ENCODE results near the gene LDB2. TPM values are rescaled to one million over a fixed set of nuclear protein-coding genes. Genes with fewer than 3 reads are reported as not detected.

The LDB2 gene
- total and polyA plus RNA-seq, 7 donors: 7.0 to 18.9 (median 10.1) TPM

DNA sequence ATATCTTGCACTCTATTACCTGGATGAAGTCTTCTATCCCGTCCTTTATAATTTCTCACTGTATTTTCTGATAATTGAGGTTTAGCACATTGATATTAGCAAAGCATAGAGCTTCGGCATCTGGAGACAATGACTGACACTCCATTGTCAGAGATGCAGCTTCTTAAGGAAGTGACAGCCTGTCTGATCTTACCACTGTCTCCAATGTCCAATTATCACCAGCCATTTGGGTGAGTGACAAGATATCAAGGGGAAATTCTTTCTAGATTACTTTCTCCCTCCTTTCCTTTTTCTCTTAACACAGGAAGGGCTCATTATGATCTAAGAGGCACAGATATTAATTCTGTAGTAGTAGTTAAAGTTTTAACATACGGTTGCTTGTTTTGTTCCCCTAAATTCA, 86.4 kb downstream of the LDB2 start:
- ATAC-seq: no peak
- no peaks in the 10 kb centered on the region for H3K4me1 ChIP-seq

DNA sequence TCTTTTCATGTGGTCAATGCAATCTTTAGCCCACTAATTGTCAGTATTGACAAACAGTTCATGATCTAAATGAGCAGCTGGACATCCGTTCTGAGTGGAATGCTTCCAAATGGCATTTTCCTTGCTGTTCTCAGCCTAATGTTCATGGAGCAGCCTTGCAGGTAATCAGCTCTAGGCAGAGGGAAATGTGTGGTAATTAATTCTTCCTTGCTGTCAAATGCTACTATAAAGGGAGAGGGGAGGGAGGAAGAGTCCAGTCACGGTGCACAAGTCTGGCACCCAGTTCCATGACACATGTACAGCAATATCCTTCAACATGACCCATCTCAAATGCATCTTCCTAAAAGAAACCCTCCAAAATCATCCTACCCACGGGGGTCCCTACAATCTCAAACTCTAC, 88.5 kb downstream of the LDB2 start:
- DNase-seq (no peak), ATAC-seq (no peak)
- H3K27me3 ChIP-seq (ENCODE audit: insufficient read depth in 3 of 3, low read length in 2 of 3): no peaks in the 10 kb centered on the region
- H3K27ac ChIP-seq: no peak overlapping the region
- no peaks in the 10 kb centered on the region for H3K4me1 ChIP-seq
- no peaks in the 10 kb centered on the region for H3K9me3 ChIP-seq
- H3K36me3 ChIP-seq (ENCODE audit: insufficient read depth in 1 of 2, low read depth in 1 of 2): no peaks in the 10 kb centered on the region
- no peak overlapping the region for H3K4me3 ChIP-seq
- intact Hi-C loops (cut with DNase I): no loop called here
- 37 to 48% (median 43%) methylated on average over 3 of the region's 3 CpGs for WGBS, 3 donors
- TF ChIP-seq, protein P1, sequence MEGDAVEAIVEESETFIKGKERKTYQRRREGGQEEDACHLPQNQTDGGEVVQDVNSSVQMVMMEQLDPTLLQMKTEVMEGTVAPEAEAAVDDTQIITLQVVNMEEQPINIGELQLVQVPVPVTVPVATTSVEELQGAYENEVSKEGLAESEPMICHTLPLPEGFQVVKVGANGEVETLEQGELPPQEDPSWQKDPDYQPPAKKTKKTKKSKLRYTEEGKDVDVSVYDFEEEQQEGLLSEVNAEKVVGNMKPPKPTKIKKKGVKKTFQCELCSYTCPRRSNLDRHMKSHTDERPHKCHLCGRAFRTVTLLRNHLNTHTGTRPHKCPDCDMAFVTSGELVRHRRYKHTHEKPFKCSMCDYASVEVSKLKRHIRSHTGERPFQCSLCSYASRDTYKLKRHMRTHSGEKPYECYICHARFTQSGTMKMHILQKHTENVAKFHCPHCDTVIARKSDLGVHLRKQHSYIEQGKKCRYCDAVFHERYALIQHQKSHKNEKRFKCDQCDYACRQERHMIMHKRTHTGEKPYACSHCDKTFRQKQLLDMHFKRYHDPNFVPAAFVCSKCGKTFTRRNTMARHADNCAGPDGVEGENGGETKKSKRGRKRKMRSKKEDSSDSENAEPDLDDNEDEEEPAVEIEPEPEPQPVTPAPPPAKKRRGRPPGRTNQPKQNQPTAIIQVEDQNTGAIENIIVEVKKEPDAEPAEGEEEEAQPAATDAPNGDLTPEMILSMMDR (IDR thresholded peaks at IDR 0.05): no peak

More for the DNA sequence above, 86.4 kb downstream of the LDB2 start:
- H3K9me3 ChIP-seq: no peaks in the 10 kb centered on the region
- intact Hi-C loops (cut with DNase I): no loop called here
- TF ChIP-seq, protein P1 (IDR thresholded peaks at IDR 0.05): no peak
- no peak overlapping the region for H3K27ac ChIP-seq
- H3K27me3 ChIP-seq (ENCODE audit: insufficient read depth in 3 of 3, low read length in 2 of 3): no peaks in the 10 kb centered on the region
- no peak for DNase-seq
- no peaks in the 10 kb centered on the region for H3K36me3 ChIP-seq (ENCODE audit: insufficient read depth in 1 of 2, low read depth in 1 of 2)
- no peak overlapping the region for H3K4me3 ChIP-seq
- WGBS, 3 donors: 73 to 81% (median 80%) methylated on average over 3 of the region's 3 CpGs

DNA sequence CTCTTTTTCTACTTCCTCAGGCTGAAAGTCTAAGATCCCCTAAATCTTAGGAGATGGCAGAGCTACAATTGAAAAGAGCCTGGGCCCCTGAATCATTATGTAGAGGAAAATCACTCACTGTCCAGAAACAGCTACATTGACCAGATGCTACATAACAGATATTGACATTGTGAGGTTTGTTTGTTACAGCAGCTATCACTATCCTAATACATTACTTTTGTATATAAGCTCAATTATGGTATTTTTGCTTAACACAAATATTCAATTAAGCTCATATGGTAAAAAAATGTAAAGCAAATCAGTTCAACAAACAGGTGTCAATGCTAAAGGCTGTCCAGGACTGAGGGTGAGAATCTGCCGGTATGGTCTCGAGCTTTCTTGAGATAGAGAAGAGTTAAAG, 89.4 kb downstream of the LDB2 start:
- H3K27me3 ChIP-seq (ENCODE audit: insufficient read depth in 3 of 3, low read length in 2 of 3): no peaks in the 10 kb centered on the region
- no peak overlapping the region for H3K4me3 ChIP-seq
- no peak overlapping the region for H3K27ac ChIP-seq
- no peaks in the 10 kb centered on the region for H3K4me1 ChIP-seq
- DNase-seq (no peak), ATAC-seq (no peak)
- 94 to 98% (median 97%) methylated on average over 2 of the region's 2 CpGs for WGBS, 3 donors
- H3K9me3 ChIP-seq: no peaks in the 10 kb centered on the region
- intact Hi-C loops (cut with DNase I): no loop called here
- H3K36me3 ChIP-seq (ENCODE audit: insufficient read depth in 1 of 2, low read depth in 1 of 2): no peaks in the 10 kb centered on the region
- TF ChIP-seq, protein P1 (IDR thresholded peaks at IDR 0.05): no peak

DNA sequence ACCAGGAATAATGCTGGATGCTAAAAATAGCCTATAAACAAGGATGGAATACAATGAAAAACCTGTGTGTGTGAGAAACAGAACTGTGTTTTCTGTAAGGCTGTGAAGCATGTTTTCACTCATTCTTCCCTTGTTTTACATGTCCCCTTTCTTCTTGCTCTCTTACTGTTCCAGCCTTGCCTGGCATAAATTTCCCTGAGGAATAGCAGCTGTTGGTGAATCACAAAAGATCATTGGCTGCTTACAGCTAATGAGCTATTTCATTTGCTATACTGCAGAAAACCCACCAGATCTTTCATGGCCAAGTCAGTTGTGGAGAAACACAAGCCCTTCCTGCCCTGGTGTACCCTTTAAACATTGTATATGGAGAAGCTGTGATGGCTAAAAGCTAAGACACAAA, 91.1 kb downstream of the LDB2 start:
- TF ChIP-seq, protein P1 (IDR thresholded peaks at IDR 0.05): no peak
- Histone ChIP-seq H3K27ac (no peak overlapping the region), H3K27me3 (ENCODE audit: insufficient read depth in 3 of 3, low read length in 2 of 3) (no peaks in the 10 kb centered on the region), H3K4me1 (no peaks in the 10 kb centered on the region), H3K36me3 (ENCODE audit: insufficient read depth in 1 of 2, low read depth in 1 of 2) (no peaks in the 10 kb centered on the region), H3K4me3 (no peak overlapping the region), H3K9me3 (no peaks in the 10 kb centered on the region)
- intact Hi-C loops (cut with DNase I): no loop called here
- ATAC-seq (no peak), DNase-seq (no peak)

DNA sequence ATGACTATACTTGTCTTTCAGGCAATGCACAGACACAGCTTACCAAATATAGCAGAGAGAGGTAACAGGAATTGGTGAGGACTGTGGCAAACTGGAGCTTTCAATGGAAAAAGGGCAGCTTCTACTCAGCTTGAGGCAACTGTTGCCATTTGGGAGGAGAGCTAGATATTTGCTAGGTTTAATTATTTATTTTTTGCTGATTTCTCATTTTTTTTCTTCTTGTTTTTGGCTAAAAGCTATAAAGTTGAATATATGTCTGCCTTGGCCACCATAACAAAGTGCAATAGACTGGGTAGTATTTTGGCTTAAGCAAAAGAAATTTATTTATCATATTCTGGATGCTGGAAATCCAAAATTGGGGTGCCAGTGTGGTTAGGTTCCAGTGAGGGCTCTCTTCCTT, 93.9 kb downstream of the LDB2 start:
- Histone ChIP-seq H3K36me3 (ENCODE audit: insufficient read depth in 1 of 2, low read depth in 1 of 2) (no peaks in the 10 kb centered on the region), H3K4me1 (no peaks in the 10 kb centered on the region), H3K27me3 (ENCODE audit: insufficient read depth in 3 of 3, low read length in 2 of 3) (no peaks in the 10 kb centered on the region), H3K9me3 (no peaks in the 10 kb centered on the region), H3K27ac (no peak overlapping the region), H3K4me3 (no peak overlapping the region)
- DNase-seq (no peak), ATAC-seq (no peak)
- TF ChIP-seq, protein P1 (IDR thresholded peaks at IDR 0.05): no peak
- intact Hi-C loops (cut with DNase I): no loop called here

Data from psoas muscle (tissue), 8 donors.